ENCODE data around the gene IGSF9.

- TF ChIP-seq EZH2 (optimal IDR thresholded peaks at IDR 0.05; ENCODE audit: low read depth, low read length) = no peak
- TF ChIP-seq CTCF (IDR thresholded peaks at IDR 0.05; ENCODE audit: low read length) = no peak
These were observed 14.0 kb upstream of the IGSF9 start for GRCh38 chr1:159959451-159959850.

Measured in MM.1S (cell line).